ENCODE results near the gene FAM83F. TPM values are rescaled to one million over a fixed set of nuclear protein-coding genes. Genes with fewer than 3 reads are reported as not detected.

The FAM83F gene
- total and polyA plus RNA-seq, 7 donors: under 0.01 to 19.5 (median 0.71) TPM

GRCh38 chr22:39972641-39973040 lies 22.1 kb upstream of the FAM83F start:
- peaks cover 0 to 53% (median 3%) of the 10 kb centered on the region in 3 donors for H3K27me3 ChIP-seq
- WGBS, 2 donors: 69 to 78% methylated on average over 5 of the region's 5 CpGs

GRCh38 chr22:39973656-39974055 lies 21.1 kb upstream of the FAM83F start:
- Histone ChIP-seq H3K36me3 (no peaks in the 10 kb centered on the region), H3K27ac (no peak overlapping the region), H3K4me1 (peaks cover 0 to 3% (median 0%) of the 10 kb centered on the region in 4 donors), H3K4me3 (no peak overlapping the region), H3K27me3 (peaks cover 0 to 57% (median 3%) of the 10 kb centered on the region in 3 donors), H3K9me3 (no peaks in the 10 kb centered on the region)
- 77 to 81% methylated on average over 5 of the region's 5 CpGs for WGBS, 2 donors
- intact Hi-C loops (cut with DNase I): no loop called here
- TF ChIP-seq EP300 (IDR thresholded peaks at IDR 0.05): no peak
- TF ChIP-seq POLR2A (IDR thresholded peaks at IDR 0.05): no peak
- no peak for TF ChIP-seq POLR2AphosphoS5 (IDR thresholded peaks at IDR 0.05)
- no peak for TF ChIP-seq CTCF (IDR thresholded peaks at IDR 0.05)
- no peak for DNase-seq

More at GRCh38 chr22:39972641-39973040, 22.1 kb upstream of the FAM83F start:
- TF ChIP-seq POLR2AphosphoS5 (IDR thresholded peaks at IDR 0.05): no peak
- TF ChIP-seq POLR2A (IDR thresholded peaks at IDR 0.05): no peak
- no peak for TF ChIP-seq CTCF (IDR thresholded peaks at IDR 0.05)
- TF ChIP-seq EP300 (IDR thresholded peaks at IDR 0.05): no peak
- Histone ChIP-seq H3K4me3 (no peak overlapping the region), H3K4me1 (peaks cover 0 to 7% (median 0%) of the 10 kb centered on the region in 4 donors), H3K9me3 (no peaks in the 10 kb centered on the region), H3K27ac (no peak overlapping the region), H3K36me3 (no peaks in the 10 kb centered on the region)
- intact Hi-C loops (cut with DNase I): no loop called here
- DNase-seq: no peak

DNA sequence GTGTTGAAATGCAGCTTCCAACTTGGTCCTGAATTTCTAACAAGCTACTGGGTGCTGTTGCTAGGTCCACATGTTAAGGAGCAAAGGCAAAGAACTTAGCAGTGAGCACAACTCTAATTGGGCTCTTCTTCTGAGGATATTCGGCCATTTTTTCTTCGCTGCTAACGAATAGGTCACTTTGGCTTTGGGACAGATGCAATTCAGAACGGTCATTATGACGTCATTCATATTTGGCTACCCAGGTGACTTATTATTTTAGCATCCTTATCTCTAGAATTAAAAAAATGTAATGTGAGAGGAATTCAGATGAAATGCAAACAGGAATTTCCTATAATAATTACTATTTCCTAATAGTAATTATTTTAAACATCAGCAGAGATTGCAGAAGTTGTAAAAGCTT lies 20.7 kb upstream of the FAM83F start:
- H3K4me3 ChIP-seq: no peak overlapping the region
- WGBS, 2 donors: 67 to 86% methylated on average over 5 of the region's 5 CpGs
- H3K9me3 ChIP-seq: no peaks in the 10 kb centered on the region
- H3K27ac ChIP-seq: no peak overlapping the region
- peaks cover 0 to 57% (median 3%) of the 10 kb centered on the region in 3 donors for H3K27me3 ChIP-seq
- no peaks in the 10 kb centered on the region for H3K4me1 ChIP-seq
- TF ChIP-seq POLR2A (IDR thresholded peaks at IDR 0.05) (no peak), CTCF (IDR thresholded peaks at IDR 0.05) (no peak), POLR2AphosphoS5 (IDR thresholded peaks at IDR 0.05) (no peak), EP300 (IDR thresholded peaks at IDR 0.05) (no peak)
- H3K36me3 ChIP-seq: no peaks in the 10 kb centered on the region
- no peak for DNase-seq
- intact Hi-C loops (cut with DNase I): no loop called here

DNA sequence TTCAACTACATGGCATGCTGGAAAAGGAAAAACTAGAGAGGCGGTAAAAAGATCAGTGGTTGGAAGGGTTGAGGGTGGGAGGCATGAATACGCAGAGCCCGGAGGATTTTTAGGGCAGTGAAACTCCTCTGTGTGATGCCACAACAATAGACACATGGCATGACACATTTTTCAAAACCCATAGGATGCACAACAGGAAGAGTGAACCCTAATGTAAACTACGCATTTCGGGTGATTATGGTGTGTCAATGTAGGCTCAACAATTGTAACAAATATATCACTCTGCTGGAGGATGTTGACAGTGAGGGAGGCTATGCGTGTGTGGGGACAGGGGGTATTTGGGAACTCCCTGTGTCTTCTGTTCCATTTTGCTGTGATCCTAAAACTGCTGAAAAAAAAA lies 15.7 kb upstream of the FAM83F start:
- TF ChIP-seq CTCF (IDR thresholded peaks at IDR 0.05): no peak
- TF ChIP-seq POLR2A (IDR thresholded peaks at IDR 0.05): no peak
- TF ChIP-seq EP300 (IDR thresholded peaks at IDR 0.05): no peak
- TF ChIP-seq POLR2AphosphoS5 (IDR thresholded peaks at IDR 0.05): no peak

DNA sequence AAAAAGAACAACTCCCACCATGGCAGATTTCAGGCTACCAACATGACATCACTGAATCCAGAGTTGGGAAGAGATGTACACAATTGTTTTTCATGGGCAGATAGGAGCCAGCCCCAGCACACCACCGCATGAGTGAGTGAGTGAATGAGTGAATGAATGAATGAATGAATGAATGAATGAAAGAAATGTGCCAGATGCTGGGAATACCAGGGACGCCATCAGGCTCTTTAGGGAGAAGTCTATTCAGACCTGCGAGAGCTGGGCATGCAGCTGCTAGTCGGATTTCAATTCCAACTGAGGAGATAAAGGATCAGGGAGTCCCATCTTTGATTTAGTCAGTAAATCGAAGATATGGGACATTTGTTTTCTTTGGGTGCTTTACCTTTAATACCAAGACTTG lies 15.3 kb upstream of the FAM83F start:
- 91 to 95% methylated on average over 5 of the region's 5 CpGs for WGBS, 2 donors
- DNase-seq: no peak

More for the DNA sequence above, 15.7 kb upstream of the FAM83F start:
- Histone ChIP-seq H3K27me3 (peaks cover 0 to 32% (median 3%) of the 10 kb centered on the region in 3 donors), H3K36me3 (no peaks in the 10 kb centered on the region), H3K27ac (no peak overlapping the region), H3K9me3 (no peaks in the 10 kb centered on the region), H3K4me1 (no peaks in the 10 kb centered on the region), H3K4me3 (no peak overlapping the region)
- 79 to 84% methylated on average over 6 of the region's 6 CpGs for whole genome bisulfite sequencing, 2 donors
- DNase-seq: no peak
- intact Hi-C loops (cut with DNase I): no loop called here

More for the DNA sequence above, 15.3 kb upstream of the FAM83F start:
- peaks cover 0 to 34% (median 3%) of the 10 kb centered on the region in 3 donors for H3K27me3 ChIP-seq
- H3K4me3 ChIP-seq: no peak overlapping the region
- no peaks in the 10 kb centered on the region for H3K4me1 ChIP-seq
- no peaks in the 10 kb centered on the region for H3K36me3 ChIP-seq
- H3K27ac ChIP-seq: no peak overlapping the region
- H3K9me3 ChIP-seq: no peaks in the 10 kb centered on the region
- intact Hi-C loops (cut with DNase I): no loop called here
- TF ChIP-seq CTCF (IDR thresholded peaks at IDR 0.05) (no peak), POLR2AphosphoS5 (IDR thresholded peaks at IDR 0.05) (no peak), EP300 (IDR thresholded peaks at IDR 0.05) (no peak), POLR2A (IDR thresholded peaks at IDR 0.05) (no peak)

All from sigmoid colon (tissue), 7 donors.